Left ventricle myocardium inferior (tissue), 1 donor: ENCODE results near the gene RNF138. TPM values are rescaled to one million over a fixed set of nuclear protein-coding genes. Genes with fewer than 3 reads are reported as not detected.
A peak's percentile ranks its signal among the peaks of the same experiment; 100 is the strongest.

ENCODE experiments used
- DNase-seq: peaks from one replicate; pipeline ENCODE4 v3.0.0-alpha.2; 2020
- H3K27ac ChIP-seq: fragments of 200-600 bp; replicated peaks from 2 replicates; pipeline ENCODE4 v1.8.0; 2021
- H3K27me3 ChIP-seq: fragments of 200-600 bp; 2 replicates; pipeline ENCODE4 v1.8.0; 2021; ENCODE audit warnings: low read depth
- H3K36me3 ChIP-seq: fragments of 200-600 bp; 2 replicates; pipeline ENCODE4 v1.8.0; 2021
- H3K4me1 ChIP-seq: fragments of 200-600 bp; 2 replicates; pipeline ENCODE4 v1.8.0; 2021
- H3K4me3 ChIP-seq: fragments of 200-600 bp; 2 replicates; pipeline ENCODE4 v1.8.0; 2021; ENCODE audit warnings: mild to moderate bottlenecking, moderate library complexity
- H3K9me3 ChIP-seq: fragments of 200-600 bp; replicated peaks from 2 replicates; pipeline ENCODE4 v1.8.0; 2021
- CTCF ChIP-seq: fragments of 200-600 bp; IDR thresholded peaks from 2 replicates; pipeline ENCODE4 v1.8.0; 2021; ENCODE audit warnings: antibody characterized with exemption, mild to moderate bottlenecking, borderline replicate concordance
- intact Hi-C: fragments of 100-400 bp; cut with micrococcal nuclease; formaldehyde crosslinking; loops from one replicate; pipeline ENCODE4 v1.11.0; 2022
- total RNA-seq: library from RNA; stranded (reverse); fragmentation: NEBNext Ultra II Directional; extraction: Animal tissue kit (Norgen Biotek cat#: 25700); gene quantifications from one replicate; pipeline ENCODE4 v1.2.1, GENCODE V29; 2021
- donor health status: DM: no; HTN: yes; CAD: no; lungs with severe emphysema.

Gene RNF138
- total RNA-seq, 1 donor from 2014 or later: 7.1 TPM

GRCh38 chr18:32092422-32093101, 888 bp downstream of the RNF138 start:
- Histone ChIP-seq H3K9me3 (no peaks in the 10 kb centered on the region), H3K4me1 (peaks cover 58% of the 10 kb centered on the region), H3K36me3 (no peaks in the 10 kb centered on the region), H3K27me3 (no peaks in the 10 kb centered on the region), H3K4me3 (peak overlapping the region; percentile 91), H3K27ac (peak overlapping the region; percentile 100)
- intact Hi-C loops: no loop called here
- DNase-seq: peak; percentile 100
- TF ChIP-seq CTCF: peak; percentile 8

DNA sequence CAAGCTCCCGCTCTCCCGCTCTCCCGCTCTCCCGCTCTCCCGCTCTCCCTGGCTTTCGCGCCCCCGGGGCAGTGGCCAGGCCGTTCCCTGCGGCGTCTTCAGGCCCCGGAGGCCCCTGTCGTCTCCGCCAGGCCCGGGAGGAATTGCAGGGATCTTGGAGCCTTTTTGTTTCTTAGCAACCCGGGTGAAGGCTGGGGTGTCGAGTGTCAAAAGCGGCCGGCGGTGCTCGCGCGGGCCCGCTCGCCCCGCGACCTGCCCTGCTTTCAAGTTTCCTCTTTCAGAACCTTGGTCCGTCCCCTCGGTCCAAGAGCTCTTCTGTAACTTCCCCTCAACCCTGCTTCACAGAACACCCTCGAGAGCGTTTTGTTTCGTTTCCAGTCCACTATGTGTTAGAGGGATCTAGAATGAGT, 1.4 kb downstream of the RNF138 start:
- Histone ChIP-seq H3K27me3 (no peaks in the 10 kb centered on the region), H3K4me3 (peak overlapping the region; percentile 91), H3K4me1 (peaks cover 58% of the 10 kb centered on the region), H3K36me3 (no peaks in the 10 kb centered on the region), H3K9me3 (no peaks in the 10 kb centered on the region), H3K27ac (peak overlapping the region; percentile 100)
- no peak for TF ChIP-seq CTCF
- peak; percentile 45 for DNase-seq
- intact Hi-C loops: no loop called here

GRCh38 chr18:32093523-32093922, 1.8 kb downstream of the RNF138 start:
- intact Hi-C loops: no loop called here
- H3K4me3 ChIP-seq: peak overlapping the region; percentile 91
- peak overlapping the region; percentile 100 for H3K27ac ChIP-seq
- no peaks in the 10 kb centered on the region for H3K27me3 ChIP-seq
- H3K4me1 ChIP-seq: peaks cover 58% of the 10 kb centered on the region
- no peak for DNase-seq
- TF ChIP-seq CTCF: no peak
- no peaks in the 10 kb centered on the region for H3K9me3 ChIP-seq
- no peaks in the 10 kb centered on the region for H3K36me3 ChIP-seq

DNA sequence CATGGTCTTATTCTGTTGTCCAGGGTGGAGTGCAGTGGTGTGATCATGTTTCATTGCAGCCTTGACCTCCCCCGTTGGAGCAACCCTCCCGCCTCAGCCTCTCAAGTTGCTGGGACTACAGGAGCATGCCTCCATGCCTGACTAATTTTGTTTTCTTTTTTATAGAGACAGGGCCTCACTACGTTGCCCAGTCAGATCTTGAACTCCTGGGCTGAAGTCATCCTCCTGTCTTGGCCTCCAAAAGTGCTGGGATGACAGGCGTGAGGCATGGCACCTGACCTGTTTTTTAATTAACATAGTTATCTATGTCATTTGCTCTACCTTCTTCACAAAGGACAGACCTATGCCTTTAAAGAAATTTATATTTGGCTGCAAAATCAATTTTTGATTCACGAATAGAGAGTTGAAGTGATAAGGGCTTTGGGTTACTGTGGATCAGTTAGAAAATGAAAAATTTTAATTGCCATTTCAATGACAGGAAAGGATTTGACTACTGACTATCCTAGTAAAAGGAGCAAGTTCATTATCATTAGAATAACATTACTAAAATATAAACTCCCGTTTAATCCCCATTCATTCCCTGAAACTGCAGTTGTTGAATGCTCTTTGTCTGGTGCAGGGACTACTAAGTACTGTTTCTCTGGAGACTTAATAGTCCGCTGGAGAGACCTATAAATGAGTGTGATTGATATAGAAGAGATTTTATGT, 3.7 kb downstream of the RNF138 start:
- peaks cover 58% of the 10 kb centered on the region for H3K4me1 ChIP-seq
- no peaks in the 10 kb centered on the region for H3K27me3 ChIP-seq
- intact Hi-C loops: no loop called here
- no peak for DNase-seq
- no peaks in the 10 kb centered on the region for H3K9me3 ChIP-seq
- no peaks in the 10 kb centered on the region for H3K36me3 ChIP-seq
- H3K27ac ChIP-seq: no peak overlapping the region
- TF ChIP-seq CTCF: no peak
- no peak overlapping the region for H3K4me3 ChIP-seq

DNA sequence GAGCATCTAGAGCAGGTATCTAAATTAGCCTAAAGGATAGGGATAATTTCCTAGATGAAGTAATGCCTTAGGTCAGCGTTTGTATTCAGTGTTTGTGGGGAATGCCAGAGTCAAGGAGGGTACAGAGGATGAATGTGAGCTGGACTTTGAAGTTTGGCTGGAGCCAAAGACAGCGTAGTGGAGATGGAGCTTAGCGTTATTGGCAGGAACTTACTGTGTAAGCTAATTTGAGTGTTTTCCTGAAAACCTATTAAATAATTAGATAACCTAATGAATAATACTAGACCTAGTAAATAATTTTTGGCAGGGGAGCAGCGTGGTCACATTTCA, 4.2 kb downstream of the RNF138 start:
- no peak for TF ChIP-seq CTCF
- no peaks in the 10 kb centered on the region for H3K9me3 ChIP-seq
- H3K4me3 ChIP-seq: no peak overlapping the region
- no peak for DNase-seq
- intact Hi-C loops: no loop called here
- no peak overlapping the region for H3K27ac ChIP-seq
- no peaks in the 10 kb centered on the region for H3K36me3 ChIP-seq
- H3K4me1 ChIP-seq: peaks cover 58% of the 10 kb centered on the region
- no peaks in the 10 kb centered on the region for H3K27me3 ChIP-seq
